ENCODE data around the gene LRIG1. TPM values are rescaled to one million over a fixed set of nuclear protein-coding genes. Genes with fewer than 3 reads are reported as not detected.

LRIG1 gene
- total RNA-seq, 1 donor from 2014 or later, result 169 TPM

DNA sequence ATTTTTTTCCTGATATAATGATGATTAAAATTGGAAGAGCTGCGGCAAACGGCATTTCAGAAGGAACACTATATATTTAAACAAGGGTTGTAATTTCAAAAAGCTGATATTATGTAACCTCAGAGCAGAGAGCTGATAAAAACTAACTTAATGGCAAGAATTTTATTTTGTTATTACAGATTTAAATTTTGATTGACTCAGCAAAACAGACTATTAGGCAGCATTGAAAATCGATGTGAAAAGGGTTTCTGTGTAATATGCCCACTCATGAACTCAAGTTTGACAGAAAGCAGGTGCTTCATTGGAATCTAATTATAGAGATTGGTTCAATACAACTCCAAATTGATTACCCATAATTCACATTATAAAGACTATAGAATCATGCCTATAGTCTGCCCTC, 24.9 kb upstream of the LRIG1 start:
- no peak overlapping the region for H3K27ac Mint-ChIP-seq
- H3K9me3 ChIP-seq (ENCODE audit: low read depth), result no peaks in the 10 kb centered on the region
- peaks cover 6% of the 10 kb centered on the region for H3K27me3 Mint-ChIP-seq (ENCODE audit: insufficient read depth, low read depth)
- no peak overlapping the region for H3K4me2 ChIP-seq
- peaks cover 16% of the 10 kb centered on the region for H3K4me1 ChIP-seq
- H3K4me1 Mint-ChIP-seq, result peaks cover 14% of the 10 kb centered on the region
- no peaks in the 10 kb centered on the region for H3K36me3 Mint-ChIP-seq
- H3K9me3 Mint-ChIP-seq, result peaks cover 2% of the 10 kb centered on the region
- H2AFZ ChIP-seq (replicated peaks), result no peak overlapping the region
- peaks cover 16% of the 10 kb centered on the region for H3F3A ChIP-seq (ENCODE audit: low read depth)
- H3K27me3 ChIP-seq, result no peaks in the 10 kb centered on the region
- H3K27ac ChIP-seq, result no peak overlapping the region
- no peak overlapping the region for H3K4me3 ChIP-seq
- H4K20me1 ChIP-seq (ENCODE audit: low read depth), result no peaks in the 10 kb centered on the region
- H3K36me3 ChIP-seq, result no peaks in the 10 kb centered on the region
- no peak overlapping the region for H3K4me3 Mint-ChIP-seq
- H3K9ac ChIP-seq, result no peak overlapping the region
- no peak for DNase-seq (ENCODE audit: low spot score)
- H3K79me2 ChIP-seq (ENCODE audit: low read depth), result no peaks in the 10 kb centered on the region
- TF ChIP-seq EZH2 (IDR thresholded peaks at IDR 0.05) (no peak), CTCF (IDR thresholded peaks at IDR 0.05) (no peak), EZH2phosphoT487 (IDR thresholded peaks at IDR 0.05) (no peak)

- H3K27ac ChIP-seq, result no peak overlapping the region
- no peaks in the 10 kb centered on the region for H3K36me3 ChIP-seq
- H3F3A ChIP-seq (ENCODE audit: low read depth), result no peaks in the 10 kb centered on the region
- peaks cover 13% of the 10 kb centered on the region for H3K4me1 Mint-ChIP-seq
- H3K4me3 Mint-ChIP-seq, result no peak overlapping the region
- peaks cover 9% of the 10 kb centered on the region for H3K27me3 Mint-ChIP-seq (ENCODE audit: insufficient read depth, low read depth)
- no peaks in the 10 kb centered on the region for H3K36me3 Mint-ChIP-seq
- H3K79me2 ChIP-seq (ENCODE audit: low read depth), result no peaks in the 10 kb centered on the region
- peak overlapping the region; percentile 42 for H2AFZ ChIP-seq (replicated peaks)
- H3K9ac ChIP-seq, result no peak overlapping the region
- H4K20me1 ChIP-seq (ENCODE audit: low read depth), result no peaks in the 10 kb centered on the region
- no peaks in the 10 kb centered on the region for H3K9me3 ChIP-seq (ENCODE audit: low read depth)
- peaks cover 8% of the 10 kb centered on the region for H3K9me3 Mint-ChIP-seq
- no peaks in the 10 kb centered on the region for H3K27me3 ChIP-seq
- H3K4me2 ChIP-seq, result no peak overlapping the region
- H3K4me3 ChIP-seq, result no peak overlapping the region
- no peak for DNase-seq (ENCODE audit: low spot score)
- H3K27ac Mint-ChIP-seq, result no peak overlapping the region
- TF ChIP-seq CTCF (IDR thresholded peaks at IDR 0.05) (no peak), EZH2phosphoT487 (IDR thresholded peaks at IDR 0.05) (no peak), EZH2 (IDR thresholded peaks at IDR 0.05) (no peak)
- peaks cover 12% of the 10 kb centered on the region for H3K4me1 ChIP-seq
These were observed 19.9 kb upstream of the LRIG1 start for GRCh38 chr3:66520724-66521123.

DNA sequence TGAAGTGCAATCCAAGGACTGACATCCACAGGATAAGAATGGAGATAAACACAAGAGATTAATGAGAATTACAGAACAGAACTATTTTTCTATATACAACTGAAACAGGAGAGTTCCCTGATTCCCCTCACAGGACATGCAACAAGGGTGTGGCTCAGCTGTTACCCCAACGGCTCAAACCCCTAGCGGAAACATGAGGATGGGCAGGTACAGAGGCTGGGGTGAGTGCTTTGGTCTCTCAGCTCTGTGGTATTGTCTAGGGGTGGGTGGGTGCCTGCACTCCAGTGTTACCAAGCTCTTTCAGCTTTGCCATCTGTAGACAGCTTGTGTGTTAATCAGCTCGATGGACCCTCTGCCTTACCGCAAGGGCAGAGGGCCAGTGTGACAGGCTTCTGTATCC, 17.8 kb upstream of the LRIG1 start:
- Histone ChIP-seq H3K36me3 (no peaks in the 10 kb centered on the region), H3K9ac (no peak overlapping the region), H3K4me1 (peaks cover 9% of the 10 kb centered on the region), H3K27me3 (no peaks in the 10 kb centered on the region), H3K27ac (no peak overlapping the region), H3K9me3 (ENCODE audit: low read depth) (no peaks in the 10 kb centered on the region), H3K4me3 (no peak overlapping the region), H2AFZ (replicated peaks) (no peak overlapping the region), H4K20me1 (ENCODE audit: low read depth) (no peaks in the 10 kb centered on the region), H3F3A (ENCODE audit: low read depth) (no peaks in the 10 kb centered on the region), H3K4me2 (no peak overlapping the region), H3K79me2 (ENCODE audit: low read depth) (no peaks in the 10 kb centered on the region)
- Mint-ChIP-seq H3K4me1 (peaks cover 13% of the 10 kb centered on the region), H3K9me3 (peaks cover 6% of the 10 kb centered on the region), H3K4me3 (no peak overlapping the region), H3K27ac (peak overlapping the region; percentile 36), H3K36me3 (no peaks in the 10 kb centered on the region), H3K27me3 (ENCODE audit: insufficient read depth, low read depth) (peaks cover 4% of the 10 kb centered on the region)
- DNase-seq (ENCODE audit: low spot score), result no peak
- no peak for TF ChIP-seq EZH2phosphoT487 (IDR thresholded peaks at IDR 0.05)
- TF ChIP-seq CTCF (IDR thresholded peaks at IDR 0.05), result no peak
- no peak for TF ChIP-seq EZH2 (IDR thresholded peaks at IDR 0.05)

All from neural progenitor cell (in vitro differentiated cells).